ENCODE results near the gene DYNC2I2. TPM values are rescaled to one million over a fixed set of nuclear protein-coding genes. Genes with fewer than 3 reads are reported as not detected.

The DYNC2I2 gene
- total RNA-seq, 1 experiment from 2014 or later, result 225 TPM

GRCh38 chr9:128638580-128638979 lies 18.1 kb downstream of the DYNC2I2 start:
- Histone ChIP-seq H3K27me3 (ENCODE audit: insufficient read depth, low read depth) (no peaks in the 10 kb centered on the region), H3K4me2 (no peak overlapping the region), H2AFZ (no peak overlapping the region), H3K36me3 (ENCODE audit: low read depth) (peaks cover 14% of the 10 kb centered on the region; the same call in 1 of the 2 replicates), H3K4me1 (replicated peaks; ENCODE audit: insufficient read depth) (peaks cover 32% of the 10 kb centered on the region), H3K9me3 (ENCODE audit: insufficient read depth, low read depth) (no peaks in the 10 kb centered on the region), H3K4me3 (no peak overlapping the region), H3K9me2 (ENCODE audit: insufficient read depth) (no peaks in the 10 kb centered on the region), H3K79me2 (ENCODE audit: low read depth) (peaks cover 2% of the 10 kb centered on the region; the same call in 1 of the 2 replicates), H4K20me1 (ENCODE audit: insufficient read depth) (no peaks in the 10 kb centered on the region), H3K27ac (no peak overlapping the region), H3F3A (ENCODE audit: insufficient read depth, low read depth) (peaks cover 32% of the 10 kb centered on the region; the same call in 1 of the 2 replicates)
- TF ChIP-seq EZH2 (IDR thresholded peaks at IDR 0.05; ENCODE audit: low read depth), result no peak
- intact Hi-C loops (cut with micrococcal nuclease; ENCODE audit: unreplicated experiment), result loop anchor here (5.0 kb wide), 3 partner anchors 276 to 389 kb away; partner anchors contain the start of gene SH3GLB2
- POLR2A ChIA-PET (ENCODE audit: unreplicated experiment), result interaction anchor here (0.6 to 0.7 kb wide), 2 partner anchors 180 to 236 kb away, joined by 3 to 5 read pairs; partner anchors contain the start of gene ENDOG
- no peak for DNase-seq
- CTCF ChIA-PET, result no interaction called here
- BruUV-seq (replicated peaks), result no TSS peak

DNA sequence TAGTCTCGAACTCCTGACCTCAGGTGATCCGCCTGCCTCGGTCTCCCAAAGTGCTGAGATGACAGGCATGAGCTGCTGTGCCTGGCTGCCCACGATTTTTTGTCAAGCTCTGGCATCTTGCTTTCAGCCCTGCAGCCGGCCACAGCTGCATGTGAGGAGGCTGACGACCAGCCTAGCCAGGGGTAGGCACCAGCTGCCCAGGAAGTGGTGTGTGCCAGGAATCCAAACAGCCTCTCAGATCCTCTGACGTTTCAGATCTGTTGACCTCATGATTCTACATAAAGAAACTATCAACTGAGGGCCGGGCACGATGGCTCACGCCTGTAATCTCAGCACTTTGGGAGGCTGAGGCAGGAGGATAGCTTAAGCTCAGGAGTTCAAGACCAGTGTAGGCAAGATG lies 19.0 kb downstream of the DYNC2I2 start:
- ChIA-PET POLR2A (ENCODE audit: unreplicated experiment) (no interaction called here), CTCF (no interaction called here)
- no peaks in the 10 kb centered on the region for H4K20me1 ChIP-seq (ENCODE audit: insufficient read depth)
- H2AFZ ChIP-seq, result no peak overlapping the region
- H3K9me2 ChIP-seq (ENCODE audit: insufficient read depth), result no peaks in the 10 kb centered on the region
- peaks cover 20% of the 10 kb centered on the region; the same call in 1 of the 2 replicates for H3K36me3 ChIP-seq (ENCODE audit: low read depth)
- no peaks in the 10 kb centered on the region for H3K79me2 ChIP-seq (ENCODE audit: low read depth)
- H3K9me3 ChIP-seq (ENCODE audit: insufficient read depth, low read depth), result no peaks in the 10 kb centered on the region
- no TSS peak for BruUV-seq (replicated peaks)
- H3K4me3 ChIP-seq, result no peak overlapping the region
- intact Hi-C loops (cut with micrococcal nuclease; ENCODE audit: unreplicated experiment), result loop anchor here (2.0 to 5.0 kb wide), 5 partner anchors 19 to 390 kb away; partner anchors contain the start of genes DYNC2I2, SET and SH3GLB2
- peaks cover 33% of the 10 kb centered on the region; the same call in 1 of the 2 replicates for H3F3A ChIP-seq (ENCODE audit: insufficient read depth, low read depth)
- no peak overlapping the region for H3K4me2 ChIP-seq
- DNase-seq, result no peak
- no peaks in the 10 kb centered on the region for H3K27me3 ChIP-seq (ENCODE audit: insufficient read depth, low read depth)
- TF ChIP-seq, protein P1, sequence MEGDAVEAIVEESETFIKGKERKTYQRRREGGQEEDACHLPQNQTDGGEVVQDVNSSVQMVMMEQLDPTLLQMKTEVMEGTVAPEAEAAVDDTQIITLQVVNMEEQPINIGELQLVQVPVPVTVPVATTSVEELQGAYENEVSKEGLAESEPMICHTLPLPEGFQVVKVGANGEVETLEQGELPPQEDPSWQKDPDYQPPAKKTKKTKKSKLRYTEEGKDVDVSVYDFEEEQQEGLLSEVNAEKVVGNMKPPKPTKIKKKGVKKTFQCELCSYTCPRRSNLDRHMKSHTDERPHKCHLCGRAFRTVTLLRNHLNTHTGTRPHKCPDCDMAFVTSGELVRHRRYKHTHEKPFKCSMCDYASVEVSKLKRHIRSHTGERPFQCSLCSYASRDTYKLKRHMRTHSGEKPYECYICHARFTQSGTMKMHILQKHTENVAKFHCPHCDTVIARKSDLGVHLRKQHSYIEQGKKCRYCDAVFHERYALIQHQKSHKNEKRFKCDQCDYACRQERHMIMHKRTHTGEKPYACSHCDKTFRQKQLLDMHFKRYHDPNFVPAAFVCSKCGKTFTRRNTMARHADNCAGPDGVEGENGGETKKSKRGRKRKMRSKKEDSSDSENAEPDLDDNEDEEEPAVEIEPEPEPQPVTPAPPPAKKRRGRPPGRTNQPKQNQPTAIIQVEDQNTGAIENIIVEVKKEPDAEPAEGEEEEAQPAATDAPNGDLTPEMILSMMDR (conservative IDR thresholded peaks at IDR 0.05), result no peak
- TF ChIP-seq EZH2 (IDR thresholded peaks at IDR 0.05; ENCODE audit: low read depth), result no peak
- H3K27ac ChIP-seq, result no peak overlapping the region
- peaks cover 32% of the 10 kb centered on the region for H3K4me1 ChIP-seq (replicated peaks; ENCODE audit: insufficient read depth)

- intact Hi-C loops (cut with micrococcal nuclease; ENCODE audit: unreplicated experiment), result loop anchor here (2.0 to 5.0 kb wide), 5 partner anchors 20 to 390 kb away; partner anchors contain the start of genes DYNC2I2, SET and SH3GLB2
- Histone ChIP-seq H3K4me1 (replicated peaks; ENCODE audit: insufficient read depth) (peaks cover 32% of the 10 kb centered on the region), H3F3A (ENCODE audit: insufficient read depth, low read depth) (peaks cover 39% of the 10 kb centered on the region; the same call in 1 of the 2 replicates), H4K20me1 (ENCODE audit: insufficient read depth) (no peaks in the 10 kb centered on the region), H3K27ac (peak overlapping the region; percentile 93), H3K4me3 (peak overlapping the region; percentile 50; the same call in 1 of the 2 replicates), H3K4me2 (peak overlapping the region; percentile 80), H3K27me3 (ENCODE audit: insufficient read depth, low read depth) (no peaks in the 10 kb centered on the region), H3K79me2 (ENCODE audit: low read depth) (no peaks in the 10 kb centered on the region), H2AFZ (no peak overlapping the region), H3K36me3 (ENCODE audit: low read depth) (peaks cover 20% of the 10 kb centered on the region), H3K9me2 (ENCODE audit: insufficient read depth) (no peaks in the 10 kb centered on the region), H3K9me3 (ENCODE audit: insufficient read depth, low read depth) (no peaks in the 10 kb centered on the region)
- TF ChIP-seq, protein P1 (conservative IDR thresholded peaks at IDR 0.05), result no peak
- TF ChIP-seq EZH2 (IDR thresholded peaks at IDR 0.05; ENCODE audit: low read depth), result no peak
- no TSS peak for BruUV-seq (replicated peaks)
- ChIA-PET POLR2A (ENCODE audit: unreplicated experiment) (interaction anchor here (0.5 to 2.0 kb wide), 7 partner anchors 48 to 990 kb away, joined by 3 to 20 read pairs (median 7); partner anchors contain the start of genes ENDOG and SPTAN1), CTCF (interaction anchor here (0.7 kb wide), 1 partner anchor 9 kb away, joined by 4 read pairs; no protein-coding TSS in a partner anchor)
- peak in 1 of 2 experiments; percentile 78 for DNase-seq
Observed at GRCh38 chr9:128636556-128637530, 19.8 kb downstream of the DYNC2I2 start.
